Measurements from ENCODE around the gene ZBTB7C. TPM values are rescaled to one million over a fixed set of nuclear protein-coding genes. Genes with fewer than 3 reads are reported as not detected.

Gene ZBTB7C
- total and polyA plus RNA-seq, 2 of the 4 experiments (the other 2 are of a cell fraction), result not detected

GRCh38 chr18:48274301-48274700, 134.9 kb downstream of the ZBTB7C start:
- dilution Hi-C loops (cut with HindIII; ENCODE audit: low sequenced_read_pairs, unreplicated experiment), result no loop called here
- Histone ChIP-seq H2BK15ac (ENCODE audit: low read depth, low read length) (no peak overlapping the region), H3K9ac (ENCODE audit: low read depth, low read length) (no peak overlapping the region), H4K8ac (ENCODE audit: low read depth in 2 of 2, low read length in 2 of 2) (no peak overlapping the region), H3K4me2 (ENCODE audit: low read depth, low read length) (no peak overlapping the region), H3K56ac (ENCODE audit: extremely low read depth, insufficient read depth, low read length) (no peak overlapping the region), H2AK5ac (ENCODE audit: low read depth, low read length) (no peak overlapping the region), H3K9me3 (ENCODE audit: control insufficient read depth, insufficient read depth, low read length) (no peaks in the 10 kb centered on the region), H3K14ac (replicated peaks; ENCODE audit: low read depth, low read length) (no peak overlapping the region), H3K23ac (ENCODE audit: low read depth, low read length) (no peak overlapping the region), H3K4ac (ENCODE audit: low read depth, low read length) (no peak overlapping the region), H3K36me3 (ENCODE audit: control insufficient read depth, insufficient read depth, low read length) (no peaks in the 10 kb centered on the region), H4K91ac (ENCODE audit: insufficient read depth, low read depth, low read length) (no peak overlapping the region), H2BK120ac (ENCODE audit: low read depth, low read length) (no peak overlapping the region), H3K4me1 (ENCODE audit: control insufficient read depth, insufficient read depth, low read length) (no peaks in the 10 kb centered on the region), H3K18ac (ENCODE audit: low read depth, low read length) (no peak overlapping the region), H4K5ac (ENCODE audit: low read depth, low read length) (no peak overlapping the region), H3K27ac (ENCODE audit: insufficient read depth, low read length) (no peak overlapping the region), H2BK5ac (ENCODE audit: low read depth, low read length, poor library complexity, severe bottlenecking) (no peak overlapping the region), H3K4me3 (ENCODE audit: insufficient read depth, low read depth, low read length) (no peak overlapping the region), H3K27me3 (ENCODE audit: control insufficient read depth, insufficient read depth, low read length) (no peaks in the 10 kb centered on the region), H3K9me1 (ENCODE audit: insufficient read depth, low read length) (no peaks in the 10 kb centered on the region), H2AFZ (replicated peaks; ENCODE audit: low read length, poor library complexity) (no peak overlapping the region), H2AK9ac (replicated peaks; ENCODE audit: low read depth, low read length, poor library complexity) (no peak overlapping the region), H2BK20ac (ENCODE audit: low read depth, low read length) (no peak overlapping the region), H4K20me1 (ENCODE audit: insufficient read depth, low read length) (no peaks in the 10 kb centered on the region), H3K79me1 (ENCODE audit: low read depth in 1 of 2, low read length in 2 of 2) (no peaks in the 10 kb centered on the region)
- in situ Hi-C loops (cut with MboI; ENCODE audit: low sequenced_read_pairs), result no loop called here
- ChIA-PET CTCF (no interaction called here), POLR2A (ENCODE audit: unreplicated experiment) (no interaction called here)
- DNase-seq (no peak), ATAC-seq (ENCODE audit: low read depth) (no peak)
- TF ChIP-seq SMC3 (IDR thresholded peaks at IDR 0.05; ENCODE audit: low read depth, low read length) (no peak), USF2 (IDR thresholded peaks at IDR 0.05; ENCODE audit: low read depth, low read length) (no peak), BHLHE40 (IDR thresholded peaks at IDR 0.05; ENCODE audit: low read depth, low read length) (no peak), FOS (IDR thresholded peaks at IDR 0.05; ENCODE audit: low read depth, low read length) (no peak), RAD21 (IDR thresholded peaks at IDR 0.05; ENCODE audit: low read length) (no peak), RCOR1 (IDR thresholded peaks at IDR 0.05; ENCODE audit: insufficient replicate concordance, low read length) (no peak), POLR2A (IDR thresholded peaks at IDR 0.05; ENCODE audit: low read depth, low read length) (no peak), ELK1 (IDR thresholded peaks at IDR 0.05; ENCODE audit: borderline replicate concordance, low read depth, low read length) (no peak), MAFK (IDR thresholded peaks at IDR 0.05; ENCODE audit: low read depth, low read length) (no peak), RFX5 (IDR thresholded peaks at IDR 0.05; ENCODE audit: low read depth, low read length) (no peak)
- 18% methylated on average over 1 of the region's 1 CpG; no CpG with 5 or more reads in 1 of the 2 experiments for WGBS, 2 experiments (ENCODE audit: extremely low coverage in 2 of 2, insufficient read length in 1 of 2)
- BruUV-seq (replicated peaks), result no TSS peak
- intact Hi-C loops (cut with micrococcal nuclease), result no loop called here
